HepG2 (cell line): ENCODE results near the gene PIGO. TPM values are rescaled to one million over a fixed set of nuclear protein-coding genes. Genes with fewer than 3 reads are reported as not detected.

Experiments
- GABPA ChIP-seq, 2 experiments: IDR thresholded peaks; 2 replicates each; pipeline ENCODE4 v1.6.1; 2011 to 2016; ENCODE audit warnings: low read depth in 2 of 2, low read length in 1 of 2, missing biosample characterization in 1 of 2, missing genetic modification characterization in 1 of 2
- HDAC6 ChIP-seq: fragments of 200-600 bp; sonication (generic); IDR thresholded peaks from 2 replicates; pipeline ENCODE4 v1.7.0; 2017; ENCODE audit warnings: mild to moderate bottlenecking, antibody characterized with exemption, low read length, low read depth
- NFE2L2 ChIP-seq: fragments of 150-350 bp; IDR thresholded peaks from 2 replicates; pipeline ENCODE4 v1.6.1; 2014; ENCODE audit warnings: low read length
- POLR2AphosphoS5 ChIP-seq: IDR thresholded peaks from 2 replicates; pipeline ENCODE4 v1.6.1; 2012; ENCODE audit warnings: low read depth, low read length
- SOX5 ChIP-seq: IDR thresholded peaks from 2 replicates; pipeline ENCODE4 v1.6.1; 2016; ENCODE audit warnings: borderline replicate concordance
- ZBTB38 ChIP-seq: sonication (generic); formaldehyde crosslinking; IDR thresholded peaks from 2 replicates; pipeline ENCODE4 v1.5.1; 2020; ENCODE audit warnings: mild to moderate bottlenecking, missing genetic modification reagents
- ZNF234 ChIP-seq: sonication (generic); formaldehyde crosslinking; conservative IDR thresholded peaks from 2 replicates; pipeline ENCODE4 v1.5.1; 2020; ENCODE audit warnings: mild to moderate bottlenecking, missing genetic modification reagents
- ZNF7 ChIP-seq: IDR thresholded peaks from 2 replicates; pipeline ENCODE4 v1.6.1; 2016; ENCODE audit warnings: missing biosample characterization, missing genetic modification reagents
- ZNF747 ChIP-seq: sonication (generic); formaldehyde crosslinking; IDR thresholded peaks from 2 replicates; pipeline ENCODE4 v1.8.1; 2023; ENCODE audit warnings: missing genetic modification reagents, mild to moderate bottlenecking, borderline replicate concordance
- polyA plus RNA-seq, 8 experiments: library from polyadenylated mRNA; depleted of rRNA in 3 of 8; stranded (reverse) in 7 of 8; unstranded in 1 of 8; fragments of >200 nt; fragmentation: Illumina TruSeq in 4 of 8; extraction: Trizol in 4 of 8; gene quantifications; 2 replicates each; pipeline versions ENCODE4 v1.2.1 to v1.2.3, GENCODE V29; 2011 to 2016; ENCODE audit warnings: low read depth in 4 of 8, missing spikeins in 1 of 8, mixed read lengths in 1 of 8; ENCODE audit not compliant: insufficient read depth in 1 of 8
- total RNA-seq, 5 experiments: library from RNA; depleted of rRNA; stranded (reverse); fragments of >200 nt; fragmentation: Illumina TruSeq; extraction: Trizol; gene quantifications; 2 replicates each; pipeline ENCODE4 v1.2.3, GENCODE V29; 2016; ENCODE audit warnings: low read depth in 1 of 5
- TF ChIP-seq, protein P1 (sequence below): sonication (generic); formaldehyde crosslinking; IDR thresholded peaks from 2 replicates; pipeline ENCODE4 v1.4.0; 2020; ENCODE audit warnings: missing genetic modification reagents
- TF ChIP-seq, protein P2 (sequence below): sonication (generic); formaldehyde crosslinking; IDR thresholded peaks from 2 replicates; pipeline ENCODE4 v1.5.1; 2020; ENCODE audit warnings: missing genetic modification reagents, mild to moderate bottlenecking, borderline replicate concordance
- TF ChIP-seq, protein P3 (sequence below): IDR thresholded peaks from 2 replicates; pipeline ENCODE4 v1.6.1; 2016; ENCODE audit warnings: low read depth, control low read depth

The PIGO gene
- total and polyA plus RNA-seq, 2 of the 13 experiments (the other 11 are each of a cell fraction or from before 2014, with no cell fraction given), result 20.5 to 26.2 TPM

DNA sequence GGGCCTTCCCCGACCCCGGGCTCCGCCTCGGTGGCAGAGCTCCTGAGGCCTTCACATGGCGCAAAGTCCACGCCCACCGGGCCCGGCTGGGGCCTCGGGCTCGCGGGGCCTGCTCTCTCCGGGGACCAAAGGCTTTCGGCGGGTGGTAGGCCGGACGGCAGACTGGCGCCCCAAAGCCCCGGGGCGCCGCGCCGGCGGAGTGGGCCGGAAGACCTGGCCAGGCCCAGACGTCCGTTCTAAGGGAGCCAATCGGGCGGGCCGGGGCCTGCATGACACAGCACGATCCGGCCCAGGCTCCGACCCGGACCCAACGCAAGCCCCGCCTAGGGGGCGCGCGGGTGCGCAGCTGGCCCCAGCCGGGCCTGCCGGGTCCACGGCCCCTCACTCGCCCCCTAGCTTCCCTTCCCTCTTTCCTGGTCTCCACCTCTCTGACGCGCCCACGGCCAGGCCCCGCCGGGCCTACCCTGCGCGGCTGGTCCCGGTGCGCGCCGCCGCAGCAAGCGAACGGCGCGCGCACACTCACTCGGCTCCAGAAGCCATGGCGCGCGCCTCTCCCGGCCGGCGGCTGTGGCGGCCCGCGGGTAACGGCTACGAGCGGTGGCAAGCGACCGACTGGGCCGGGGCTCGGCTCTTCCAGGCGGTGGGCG lies 24.5 kb downstream of the PIGO start (continued):
- TF ChIP-seq, protein P1, sequence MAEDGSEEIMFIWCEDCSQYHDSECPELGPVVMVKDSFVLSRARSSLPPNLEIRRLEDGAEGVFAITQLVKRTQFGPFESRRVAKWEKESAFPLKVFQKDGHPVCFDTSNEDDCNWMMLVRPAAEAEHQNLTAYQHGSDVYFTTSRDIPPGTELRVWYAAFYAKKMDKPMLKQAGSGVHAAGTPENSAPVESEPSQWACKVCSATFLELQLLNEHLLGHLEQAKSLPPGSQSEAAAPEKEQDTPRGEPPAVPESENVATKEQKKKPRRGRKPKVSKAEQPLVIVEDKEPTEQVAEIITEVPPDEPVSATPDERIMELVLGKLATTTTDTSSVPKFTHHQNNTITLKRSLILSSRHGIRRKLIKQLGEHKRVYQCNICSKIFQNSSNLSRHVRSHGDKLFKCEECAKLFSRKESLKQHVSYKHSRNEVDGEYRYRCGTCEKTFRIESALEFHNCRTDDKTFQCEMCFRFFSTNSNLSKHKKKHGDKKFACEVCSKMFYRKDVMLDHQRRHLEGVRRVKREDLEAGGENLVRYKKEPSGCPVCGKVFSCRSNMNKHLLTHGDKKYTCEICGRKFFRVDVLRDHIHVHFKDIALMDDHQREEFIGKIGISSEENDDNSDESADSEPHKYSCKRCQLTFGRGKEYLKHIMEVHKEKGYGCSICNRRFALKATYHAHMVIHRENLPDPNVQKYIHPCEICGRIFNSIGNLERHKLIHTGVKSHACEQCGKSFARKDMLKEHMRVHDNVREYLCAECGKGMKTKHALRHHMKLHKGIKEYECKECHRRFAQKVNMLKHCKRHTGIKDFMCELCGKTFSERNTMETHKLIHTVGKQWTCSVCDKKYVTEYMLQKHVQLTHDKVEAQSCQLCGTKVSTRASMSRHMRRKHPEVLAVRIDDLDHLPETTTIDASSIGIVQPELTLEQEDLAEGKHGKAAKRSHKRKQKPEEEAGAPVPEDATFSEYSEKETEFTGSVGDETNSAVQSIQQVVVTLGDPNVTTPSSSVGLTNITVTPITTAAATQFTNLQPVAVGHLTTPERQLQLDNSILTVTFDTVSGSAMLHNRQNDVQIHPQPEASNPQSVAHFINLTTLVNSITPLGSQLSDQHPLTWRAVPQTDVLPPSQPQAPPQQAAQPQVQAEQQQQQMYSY (CRISPR knock-in tag), result peak; percentile 97
- no peak for TF ChIP-seq HDAC6
- peak; percentile 88 for TF ChIP-seq NFE2L2
- no peak for TF ChIP-seq ZNF7 (CRISPR knock-in tag)
- peak; percentile 34 for TF ChIP-seq ZNF747 (CRISPR knock-in tag)
- peak; percentile 91; the same call in 1 of the 2 replicates for TF ChIP-seq ZNF234 (CRISPR knock-in tag)
- no peak for TF ChIP-seq ZBTB38 (CRISPR knock-in tag)
- TF ChIP-seq, protein P2, sequence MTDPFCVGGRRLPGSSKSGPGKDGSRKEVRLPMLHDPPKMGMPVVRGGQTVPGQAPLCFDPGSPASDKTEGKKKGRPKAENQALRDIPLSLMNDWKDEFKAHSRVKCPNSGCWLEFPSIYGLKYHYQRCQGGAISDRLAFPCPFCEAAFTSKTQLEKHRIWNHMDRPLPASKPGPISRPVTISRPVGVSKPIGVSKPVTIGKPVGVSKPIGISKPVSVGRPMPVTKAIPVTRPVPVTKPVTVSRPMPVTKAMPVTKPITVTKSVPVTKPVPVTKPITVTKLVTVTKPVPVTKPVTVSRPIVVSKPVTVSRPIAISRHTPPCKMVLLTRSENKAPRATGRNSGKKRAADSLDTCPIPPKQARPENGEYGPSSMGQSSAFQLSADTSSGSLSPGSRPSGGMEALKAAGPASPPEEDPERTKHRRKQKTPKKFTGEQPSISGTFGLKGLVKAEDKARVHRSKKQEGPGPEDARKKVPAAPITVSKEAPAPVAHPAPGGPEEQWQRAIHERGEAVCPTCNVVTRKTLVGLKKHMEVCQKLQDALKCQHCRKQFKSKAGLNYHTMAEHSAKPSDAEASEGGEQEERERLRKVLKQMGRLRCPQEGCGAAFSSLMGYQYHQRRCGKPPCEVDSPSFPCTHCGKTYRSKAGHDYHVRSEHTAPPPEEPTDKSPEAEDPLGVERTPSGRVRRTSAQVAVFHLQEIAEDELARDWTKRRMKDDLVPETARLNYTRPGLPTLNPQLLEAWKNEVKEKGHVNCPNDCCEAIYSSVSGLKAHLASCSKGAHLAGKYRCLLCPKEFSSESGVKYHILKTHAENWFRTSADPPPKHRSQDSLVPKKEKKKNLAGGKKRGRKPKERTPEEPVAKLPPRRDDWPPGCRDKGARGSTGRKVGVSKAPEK, result no peak
- TF ChIP-seq, protein P3, sequence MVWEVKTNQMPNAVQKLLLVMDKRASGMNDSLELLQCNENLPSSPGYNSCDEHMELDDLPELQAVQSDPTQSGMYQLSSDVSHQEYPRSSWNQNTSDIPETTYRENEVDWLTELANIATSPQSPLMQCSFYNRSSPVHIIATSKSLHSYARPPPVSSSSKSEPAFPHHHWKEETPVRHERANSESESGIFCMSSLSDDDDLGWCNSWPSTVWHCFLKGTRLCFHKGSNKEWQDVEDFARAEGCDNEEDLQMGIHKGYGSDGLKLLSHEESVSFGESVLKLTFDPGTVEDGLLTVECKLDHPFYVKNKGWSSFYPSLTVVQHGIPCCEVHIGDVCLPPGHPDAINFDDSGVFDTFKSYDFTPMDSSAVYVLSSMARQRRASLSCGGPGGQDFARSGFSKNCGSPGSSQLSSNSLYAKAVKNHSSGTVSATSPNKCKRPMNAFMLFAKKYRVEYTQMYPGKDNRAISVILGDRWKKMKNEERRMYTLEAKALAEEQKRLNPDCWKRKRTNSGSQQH, result no peak
- TF ChIP-seq POLR2AphosphoS5, result peak; percentile 63; the same call in 1 of the 2 replicates
- TF ChIP-seq SOX5 (CRISPR knock-in tag), result 0 out of 2 replicates have a peak, but pooled peaks have one; percentile 30
- no peak for TF ChIP-seq GABPA (IDR thresholded peaks at IDR 0.05; ENCODE audit: low read depth, low read length)
- TF ChIP-seq GABPA (CRISPR knock-in tag; IDR thresholded peaks at IDR 0.05; ENCODE audit: low read depth), result 0 out of 2 replicates have a peak, but pooled peaks have one; percentile 23
